ENCODE measurements around the gene ATXN7L3.

ATXN7L3 gene

DNA sequence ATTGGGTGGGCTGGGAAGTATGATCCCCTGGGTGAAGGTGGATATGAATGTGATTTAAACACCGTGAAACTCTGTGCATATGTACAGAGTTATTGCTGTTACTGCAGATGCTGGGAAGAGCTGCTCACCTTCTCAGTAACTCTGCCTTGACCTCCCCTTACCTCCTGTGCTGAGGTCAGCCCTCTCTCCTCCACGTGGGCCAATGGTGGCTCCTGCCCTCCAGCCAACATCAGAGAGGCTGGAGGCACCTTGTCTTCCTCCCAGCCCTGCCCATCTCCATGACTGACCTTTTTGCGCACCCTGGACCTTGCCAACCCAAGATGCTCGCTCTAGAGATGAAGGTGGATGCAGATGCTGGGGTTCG is 29.6 kb downstream of the ATXN7L3 start:
- TF ChIP-seq, protein P1, sequence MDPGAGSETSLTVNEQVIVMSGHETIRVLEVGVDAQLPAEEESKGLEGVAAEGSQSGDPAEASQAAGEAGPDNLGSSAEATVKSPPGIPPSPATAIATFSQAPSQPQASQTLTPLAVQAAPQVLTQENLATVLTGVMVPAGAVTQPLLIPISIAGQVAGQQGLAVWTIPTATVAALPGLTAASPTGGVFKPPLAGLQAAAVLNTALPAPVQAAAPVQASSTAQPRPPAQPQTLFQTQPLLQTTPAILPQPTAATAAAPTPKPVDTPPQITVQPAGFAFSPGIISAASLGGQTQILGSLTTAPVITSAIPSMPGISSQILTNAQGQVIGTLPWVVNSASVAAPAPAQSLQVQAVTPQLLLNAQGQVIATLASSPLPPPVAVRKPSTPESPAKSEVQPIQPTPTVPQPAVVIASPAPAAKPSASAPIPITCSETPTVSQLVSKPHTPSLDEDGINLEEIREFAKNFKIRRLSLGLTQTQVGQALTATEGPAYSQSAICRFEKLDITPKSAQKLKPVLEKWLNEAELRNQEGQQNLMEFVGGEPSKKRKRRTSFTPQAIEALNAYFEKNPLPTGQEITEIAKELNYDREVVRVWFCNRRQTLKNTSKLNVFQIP (CRISPR knock-in tag; IDR thresholded peaks at IDR 0.05; ENCODE audit: borderline replicate concordance, low read depth) = no peak
- TF ChIP-seq TOX (CRISPR knock-in tag; IDR thresholded peaks at IDR 0.05; ENCODE audit: borderline replicate concordance) (no peak), SNAI2 (CRISPR knock-in tag; IDR thresholded peaks at IDR 0.05) (no peak), CSDC2 (CRISPR knock-in tag; IDR thresholded peaks at IDR 0.05) (no peak), ZFP30 (CRISPR knock-in tag; IDR thresholded peaks at IDR 0.05) (no peak)
- ATAC-seq = no peak

DNA sequence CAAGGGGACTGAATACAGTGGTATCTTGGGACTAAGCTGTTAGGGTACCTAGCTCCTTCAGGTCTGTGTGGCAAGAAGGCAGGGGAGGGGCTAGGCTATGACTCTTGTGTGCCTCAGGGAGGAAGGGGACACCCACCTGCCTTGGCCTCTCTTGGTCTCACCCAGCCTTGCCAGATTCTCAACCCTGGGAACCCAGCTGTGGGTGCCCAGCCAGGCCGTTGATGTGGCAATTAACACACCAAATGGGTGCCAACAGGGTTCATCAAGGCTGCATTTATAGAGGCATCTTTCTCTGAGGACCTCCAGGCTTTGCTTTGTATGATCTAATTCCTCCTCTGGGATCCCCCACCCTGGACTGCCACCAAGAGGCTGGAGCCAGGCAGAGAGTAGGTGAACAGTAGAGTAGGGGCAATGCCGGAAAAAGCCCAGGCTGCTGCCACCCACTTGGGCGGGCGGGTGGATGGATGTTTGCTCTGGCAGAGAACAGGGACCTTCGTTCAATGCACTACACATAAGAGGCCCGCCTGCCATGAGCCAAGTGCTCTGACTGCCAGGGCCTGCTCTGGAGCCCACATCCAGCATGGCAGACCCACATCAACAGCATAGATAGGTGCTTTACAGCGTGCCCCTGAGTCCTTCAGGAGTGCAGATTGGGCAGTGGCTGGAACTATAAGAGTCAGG is 32.4 kb downstream of the ATXN7L3 start:
- TF ChIP-seq ARNTL (CRISPR knock-in tag; IDR thresholded peaks at IDR 0.05; ENCODE audit: borderline replicate concordance, low read depth) (no peak), ESRRG (CRISPR knock-in tag; IDR thresholded peaks at IDR 0.05) (no peak), CSDC2 (CRISPR knock-in tag; IDR thresholded peaks at IDR 0.05) (no peak), TOX (CRISPR knock-in tag; IDR thresholded peaks at IDR 0.05; ENCODE audit: borderline replicate concordance) (no peak), ZFP3 (CRISPR knock-in tag; IDR thresholded peaks at IDR 0.05) (no peak), ZFP30 (CRISPR knock-in tag; IDR thresholded peaks at IDR 0.05) (no peak), SNAI2 (CRISPR knock-in tag; IDR thresholded peaks at IDR 0.05) (no peak), RARB (CRISPR knock-in tag; IDR thresholded peaks at IDR 0.05) (no peak), ZNF70 (CRISPR knock-in tag; IDR thresholded peaks at IDR 0.05) (no peak), GLIS3 (CRISPR knock-in tag; IDR thresholded peaks at IDR 0.05) (no peak), ZC3H10 (CRISPR knock-in tag; IDR thresholded peaks at IDR 0.05) (no peak), OSR1 (CRISPR knock-in tag; IDR thresholded peaks at IDR 0.05) (no peak), PPARA (CRISPR knock-in tag; IDR thresholded peaks at IDR 0.05; ENCODE audit: borderline replicate concordance) (no peak), ISL1 (CRISPR knock-in tag; IDR thresholded peaks at IDR 0.05) (no peak), ZNF8 (CRISPR knock-in tag; IDR thresholded peaks at IDR 0.05) (no peak), ZNF565 (CRISPR knock-in tag; conservative IDR thresholded peaks at IDR 0.05; ENCODE audit: low read depth) (no peak)
- TF ChIP-seq, protein P2, sequence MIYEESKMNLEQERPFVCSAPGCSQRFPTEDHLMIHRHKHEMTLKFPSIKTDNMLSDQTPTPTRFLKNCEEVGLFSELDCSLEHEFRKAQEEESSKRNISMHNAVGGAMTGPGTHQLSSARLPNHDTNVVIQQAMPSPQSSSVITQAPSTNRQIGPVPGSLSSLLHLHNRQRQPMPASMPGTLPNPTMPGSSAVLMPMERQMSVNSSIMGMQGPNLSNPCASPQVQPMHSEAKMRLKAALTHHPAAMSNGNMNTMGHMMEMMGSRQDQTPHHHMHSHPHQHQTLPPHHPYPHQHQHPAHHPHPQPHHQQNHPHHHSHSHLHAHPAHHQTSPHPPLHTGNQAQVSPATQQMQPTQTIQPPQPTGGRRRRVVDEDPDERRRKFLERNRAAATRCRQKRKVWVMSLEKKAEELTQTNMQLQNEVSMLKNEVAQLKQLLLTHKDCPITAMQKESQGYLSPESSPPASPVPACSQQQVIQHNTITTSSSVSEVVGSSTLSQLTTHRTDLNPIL (CRISPR knock-in tag; IDR thresholded peaks at IDR 0.05; ENCODE audit: low read depth) = no peak
- TF ChIP-seq, protein P3, sequence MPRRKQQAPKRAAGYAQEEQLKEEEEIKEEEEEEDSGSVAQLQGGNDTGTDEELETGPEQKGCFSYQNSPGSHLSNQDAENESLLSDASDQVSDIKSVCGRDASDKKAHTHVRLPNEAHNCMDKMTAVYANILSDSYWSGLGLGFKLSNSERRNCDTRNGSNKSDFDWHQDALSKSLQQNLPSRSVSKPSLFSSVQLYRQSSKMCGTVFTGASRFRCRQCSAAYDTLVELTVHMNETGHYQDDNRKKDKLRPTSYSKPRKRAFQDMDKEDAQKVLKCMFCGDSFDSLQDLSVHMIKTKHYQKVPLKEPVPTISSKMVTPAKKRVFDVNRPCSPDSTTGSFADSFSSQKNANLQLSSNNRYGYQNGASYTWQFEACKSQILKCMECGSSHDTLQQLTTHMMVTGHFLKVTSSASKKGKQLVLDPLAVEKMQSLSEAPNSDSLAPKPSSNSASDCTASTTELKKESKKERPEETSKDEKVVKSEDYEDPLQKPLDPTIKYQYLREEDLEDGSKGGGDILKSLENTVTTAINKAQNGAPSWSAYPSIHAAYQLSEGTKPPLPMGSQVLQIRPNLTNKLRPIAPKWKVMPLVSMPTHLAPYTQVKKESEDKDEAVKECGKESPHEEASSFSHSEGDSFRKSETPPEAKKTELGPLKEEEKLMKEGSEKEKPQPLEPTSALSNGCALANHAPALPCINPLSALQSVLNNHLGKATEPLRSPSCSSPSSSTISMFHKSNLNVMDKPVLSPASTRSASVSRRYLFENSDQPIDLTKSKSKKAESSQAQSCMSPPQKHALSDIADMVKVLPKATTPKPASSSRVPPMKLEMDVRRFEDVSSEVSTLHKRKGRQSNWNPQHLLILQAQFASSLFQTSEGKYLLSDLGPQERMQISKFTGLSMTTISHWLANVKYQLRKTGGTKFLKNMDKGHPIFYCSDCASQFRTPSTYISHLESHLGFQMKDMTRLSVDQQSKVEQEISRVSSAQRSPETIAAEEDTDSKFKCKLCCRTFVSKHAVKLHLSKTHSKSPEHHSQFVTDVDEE (CRISPR knock-in tag; IDR thresholded peaks at IDR 0.05) = no peak
- TF ChIP-seq, protein P4, sequence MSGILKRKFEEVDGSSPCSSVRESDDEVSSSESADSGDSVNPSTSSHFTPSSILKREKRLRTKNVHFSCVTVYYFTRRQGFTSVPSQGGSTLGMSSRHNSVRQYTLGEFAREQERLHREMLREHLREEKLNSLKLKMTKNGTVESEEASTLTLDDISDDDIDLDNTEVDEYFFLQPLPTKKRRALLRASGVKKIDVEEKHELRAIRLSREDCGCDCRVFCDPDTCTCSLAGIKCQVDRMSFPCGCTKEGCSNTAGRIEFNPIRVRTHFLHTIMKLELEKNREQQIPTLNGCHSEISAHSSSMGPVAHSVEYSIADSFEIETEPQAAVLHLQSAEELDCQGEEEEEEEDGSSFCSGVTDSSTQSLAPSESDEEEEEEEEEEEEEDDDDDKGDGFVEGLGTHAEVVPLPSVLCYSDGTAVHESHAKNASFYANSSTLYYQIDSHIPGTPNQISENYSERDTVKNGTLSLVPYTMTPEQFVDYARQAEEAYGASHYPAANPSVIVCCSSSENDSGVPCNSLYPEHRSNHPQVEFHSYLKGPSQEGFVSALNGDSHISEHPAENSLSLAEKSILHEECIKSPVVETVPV (CRISPR knock-in tag; IDR thresholded peaks at IDR 0.05) = no peak
- no peak for ATAC-seq

DNA sequence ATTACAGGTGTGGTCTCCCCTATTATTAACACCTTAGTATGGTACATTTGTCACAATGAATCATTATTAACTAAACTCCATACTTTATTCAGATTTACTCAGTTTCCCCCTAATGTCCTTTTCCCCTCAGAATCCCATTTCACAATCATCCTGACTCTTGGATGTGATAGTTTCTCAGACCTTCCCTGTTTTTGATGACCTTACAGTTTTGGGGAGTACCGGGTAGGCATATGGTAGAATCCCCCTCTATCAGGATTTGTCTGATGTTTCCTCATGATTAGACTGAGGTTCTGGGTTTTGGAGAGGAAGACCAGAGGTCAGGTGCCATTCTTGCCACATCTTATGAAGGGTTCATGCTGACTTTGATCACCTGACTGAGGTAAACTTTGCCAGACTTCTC is 35.2 kb downstream of the ATXN7L3 start:
- ATAC-seq = no peak
- TF ChIP-seq TOX (CRISPR knock-in tag; IDR thresholded peaks at IDR 0.05; ENCODE audit: borderline replicate concordance) (no peak), ZC3H10 (CRISPR knock-in tag; IDR thresholded peaks at IDR 0.05) (no peak), ESRRG (CRISPR knock-in tag; IDR thresholded peaks at IDR 0.05) (no peak), GLIS3 (CRISPR knock-in tag; IDR thresholded peaks at IDR 0.05) (no peak), ZFP30 (CRISPR knock-in tag; IDR thresholded peaks at IDR 0.05) (no peak), CSDC2 (CRISPR knock-in tag; IDR thresholded peaks at IDR 0.05) (no peak), ZFP3 (CRISPR knock-in tag; IDR thresholded peaks at IDR 0.05) (no peak)
- TF ChIP-seq, protein P4 (CRISPR knock-in tag; IDR thresholded peaks at IDR 0.05) = no peak
- TF ChIP-seq, protein P2 (CRISPR knock-in tag; IDR thresholded peaks at IDR 0.05; ENCODE audit: low read depth) = no peak
